Measurements from ENCODE around the gene TELO2. TPM values are rescaled to one million over a fixed set of nuclear protein-coding genes. Genes with fewer than 3 reads are reported as not detected.
"Not testable (repeated sequence)": the region's sequence is repeated elsewhere in the genome, so short reads cannot be mapped to it uniquely, and the experiment has no call there.

TELO2 gene
- total and polyA plus RNA-seq, 2 experiments from 2014 or later, result 51.6 to 58.7 TPM

DNA sequence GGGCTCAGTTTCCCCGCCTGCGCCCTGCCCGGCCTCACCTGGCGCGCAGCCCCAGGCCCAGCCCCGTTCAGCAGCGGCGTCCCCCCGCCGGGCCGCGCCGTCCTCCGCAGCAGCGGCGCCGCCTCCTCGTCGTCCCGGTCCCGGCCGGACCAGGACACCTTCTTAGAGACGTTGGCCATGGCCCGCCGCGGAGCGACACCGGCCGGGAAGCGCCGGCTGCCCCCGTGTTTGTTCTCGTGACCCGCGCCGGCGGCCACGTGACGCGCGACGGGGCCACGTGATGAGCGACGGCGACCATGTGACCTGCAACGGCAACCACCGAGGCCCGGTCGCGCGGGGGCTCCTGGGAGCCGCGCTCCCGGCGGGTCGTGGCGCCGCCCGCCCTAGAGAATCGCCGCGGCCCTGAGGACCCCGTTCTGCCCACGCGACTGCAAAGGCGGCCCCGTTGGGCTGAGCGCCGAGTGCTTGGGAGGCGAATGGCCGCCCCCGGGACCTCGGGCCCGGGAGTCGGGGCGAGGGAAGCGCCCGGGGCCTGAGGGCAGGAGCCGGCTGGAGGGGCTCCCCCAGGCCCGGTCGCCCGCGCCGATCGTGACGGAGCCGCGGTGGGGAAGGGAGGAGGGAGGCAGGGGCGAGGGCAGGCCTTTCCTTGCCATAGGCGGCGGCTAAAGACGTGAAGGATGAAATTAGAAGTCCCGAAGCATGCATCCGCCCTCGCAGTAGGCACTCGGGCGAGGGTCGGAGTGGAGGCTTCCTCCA, 18.2 kb upstream of the TELO2 start, which contains the start of gene CLCN7:
Gene CLCN7, minus strand, starts transcription at position 233 of the 756 bp plus-strand sequence. Its CDS starts 54 bp downstream, at position 179.
- Histone ChIP-seq H3K36me3 (no peaks in the 10 kb centered on the region), H3K9me3 (ENCODE audit: low read depth) (no peaks in the 10 kb centered on the region), H3K27ac (peak within 1 kb of the TSS; percentile 83)

DNA sequence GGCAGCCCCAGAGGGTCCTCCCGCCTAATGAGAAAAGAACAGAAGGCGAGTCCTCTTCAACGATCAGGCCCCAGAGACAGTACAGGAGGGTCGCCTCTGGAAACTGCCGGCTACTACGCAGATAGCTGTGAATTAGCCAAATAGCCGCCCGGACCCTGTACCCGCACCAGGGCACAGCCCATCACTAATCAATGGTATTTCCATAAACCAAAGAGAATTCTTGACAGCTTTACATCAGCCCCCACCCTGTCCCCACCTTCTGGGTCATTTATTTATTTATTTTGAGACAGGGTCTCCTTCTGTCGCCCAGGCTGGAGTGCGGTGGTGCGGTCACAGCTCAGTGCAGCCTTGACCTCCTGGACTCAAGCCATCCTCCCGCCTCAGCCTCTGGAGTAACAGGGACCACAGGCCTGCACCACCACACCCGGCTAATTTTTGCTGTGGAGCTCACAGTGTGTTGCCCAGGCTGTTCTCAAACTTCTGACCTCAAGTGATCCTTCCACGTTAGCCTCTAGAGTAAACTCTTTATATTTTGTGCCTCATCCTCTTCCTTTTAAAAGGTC, 17.5 kb upstream of the TELO2 start:
- DNase-seq (ENCODE audit: low read depth in 1 of 2, low spot score in 1 of 2), result no peak
- Histone ChIP-seq H3K4me3 (peak overlapping the region; percentile 48), H3K36me3 (no peaks in the 10 kb centered on the region), H3K4me1 (ENCODE audit: low read depth) (peaks cover 4% of the 10 kb centered on the region), H3K27me3 (no peaks in the 10 kb centered on the region), H3K9me3 (ENCODE audit: low read depth) (no peaks in the 10 kb centered on the region), H3K27ac (peak overlapping the region; percentile 83)
- TF ChIP-seq, protein P1, sequence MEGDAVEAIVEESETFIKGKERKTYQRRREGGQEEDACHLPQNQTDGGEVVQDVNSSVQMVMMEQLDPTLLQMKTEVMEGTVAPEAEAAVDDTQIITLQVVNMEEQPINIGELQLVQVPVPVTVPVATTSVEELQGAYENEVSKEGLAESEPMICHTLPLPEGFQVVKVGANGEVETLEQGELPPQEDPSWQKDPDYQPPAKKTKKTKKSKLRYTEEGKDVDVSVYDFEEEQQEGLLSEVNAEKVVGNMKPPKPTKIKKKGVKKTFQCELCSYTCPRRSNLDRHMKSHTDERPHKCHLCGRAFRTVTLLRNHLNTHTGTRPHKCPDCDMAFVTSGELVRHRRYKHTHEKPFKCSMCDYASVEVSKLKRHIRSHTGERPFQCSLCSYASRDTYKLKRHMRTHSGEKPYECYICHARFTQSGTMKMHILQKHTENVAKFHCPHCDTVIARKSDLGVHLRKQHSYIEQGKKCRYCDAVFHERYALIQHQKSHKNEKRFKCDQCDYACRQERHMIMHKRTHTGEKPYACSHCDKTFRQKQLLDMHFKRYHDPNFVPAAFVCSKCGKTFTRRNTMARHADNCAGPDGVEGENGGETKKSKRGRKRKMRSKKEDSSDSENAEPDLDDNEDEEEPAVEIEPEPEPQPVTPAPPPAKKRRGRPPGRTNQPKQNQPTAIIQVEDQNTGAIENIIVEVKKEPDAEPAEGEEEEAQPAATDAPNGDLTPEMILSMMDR (IDR thresholded peaks at IDR 0.05; ENCODE audit: low read depth, low read length), result no peak

More for the DNA sequence above, 18.2 kb upstream of the TELO2 start, which contains the start of gene CLCN7:
- Histone ChIP-seq H3K4me3 (peak within 1 kb of the TSS; percentile 48), H3K4me1 (ENCODE audit: low read depth) (peaks cover 4% of the 10 kb centered on the region), H3K27me3 (no peaks in the 10 kb centered on the region)
- DNase-seq (ENCODE audit: low read depth in 1 of 2, low spot score in 1 of 2), result peak; percentile 88 to 91
- TF ChIP-seq, protein P1 (IDR thresholded peaks at IDR 0.05; ENCODE audit: low read depth, low read length), result no peak

DNA sequence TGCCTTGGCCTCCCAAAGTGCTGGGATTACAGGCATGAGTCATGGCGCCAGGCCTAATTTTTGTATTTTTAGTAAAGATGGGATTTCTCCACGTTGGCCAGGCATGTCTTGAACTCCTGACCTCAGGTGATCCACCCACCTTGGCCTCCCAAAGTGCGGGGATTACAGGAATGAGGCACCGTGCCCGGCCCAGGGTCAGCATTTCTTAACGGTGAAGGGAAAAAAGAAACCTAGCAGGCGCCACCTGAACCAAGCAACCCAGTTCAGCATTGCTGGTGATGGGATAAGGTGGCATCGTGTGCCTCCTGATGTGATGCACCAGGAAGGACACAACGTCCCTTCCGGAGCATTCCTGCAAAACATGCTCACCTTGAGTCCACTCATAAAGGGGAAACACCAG, 16.1 kb upstream of the TELO2 start:
- peaks cover 7% of the 10 kb centered on the region for H3K27me3 ChIP-seq
- no peak overlapping the region for H3K4me3 ChIP-seq
- TF ChIP-seq, protein P1 (IDR thresholded peaks at IDR 0.05; ENCODE audit: low read depth, low read length), result no peak
- H3K9me3 ChIP-seq (ENCODE audit: low read depth), result no peaks in the 10 kb centered on the region
- H3K27ac ChIP-seq, result no peak overlapping the region
- peaks cover 4% of the 10 kb centered on the region for H3K4me1 ChIP-seq (ENCODE audit: low read depth)
- DNase-seq (ENCODE audit: low read depth in 1 of 2, low spot score in 1 of 2), result no peak
- no peaks in the 10 kb centered on the region for H3K36me3 ChIP-seq

DNA sequence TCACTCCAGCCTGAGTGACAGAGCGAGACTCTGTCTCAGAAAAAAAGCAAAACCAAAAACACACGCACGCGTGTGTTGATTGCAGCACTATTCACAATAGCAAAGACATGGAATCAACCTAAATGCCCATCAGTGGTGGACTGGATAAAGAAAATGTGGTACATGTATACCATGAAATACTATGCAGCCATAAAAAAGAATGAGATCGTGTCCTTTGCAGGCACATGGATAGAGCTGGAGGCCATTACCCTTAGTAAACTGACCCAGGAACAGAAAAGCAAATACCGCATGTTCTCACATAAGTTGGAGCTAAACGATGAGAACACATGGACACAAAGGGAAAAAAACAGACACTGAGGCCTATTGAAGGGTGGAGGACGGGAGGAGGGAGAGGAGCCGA, 14.2 kb upstream of the TELO2 start:
- H3K27ac ChIP-seq; DNase-seq (ENCODE audit: low read depth in 1 of 2, low spot score in 1 of 2); H3K9me3 ChIP-seq (ENCODE audit: low read depth); H3K4me3 ChIP-seq; H3K36me3 ChIP-seq; H3K4me1 ChIP-seq (ENCODE audit: low read depth): not testable (repeated sequence)
- peaks cover 20% of the 10 kb centered on the region for H3K27me3 ChIP-seq

DNA sequence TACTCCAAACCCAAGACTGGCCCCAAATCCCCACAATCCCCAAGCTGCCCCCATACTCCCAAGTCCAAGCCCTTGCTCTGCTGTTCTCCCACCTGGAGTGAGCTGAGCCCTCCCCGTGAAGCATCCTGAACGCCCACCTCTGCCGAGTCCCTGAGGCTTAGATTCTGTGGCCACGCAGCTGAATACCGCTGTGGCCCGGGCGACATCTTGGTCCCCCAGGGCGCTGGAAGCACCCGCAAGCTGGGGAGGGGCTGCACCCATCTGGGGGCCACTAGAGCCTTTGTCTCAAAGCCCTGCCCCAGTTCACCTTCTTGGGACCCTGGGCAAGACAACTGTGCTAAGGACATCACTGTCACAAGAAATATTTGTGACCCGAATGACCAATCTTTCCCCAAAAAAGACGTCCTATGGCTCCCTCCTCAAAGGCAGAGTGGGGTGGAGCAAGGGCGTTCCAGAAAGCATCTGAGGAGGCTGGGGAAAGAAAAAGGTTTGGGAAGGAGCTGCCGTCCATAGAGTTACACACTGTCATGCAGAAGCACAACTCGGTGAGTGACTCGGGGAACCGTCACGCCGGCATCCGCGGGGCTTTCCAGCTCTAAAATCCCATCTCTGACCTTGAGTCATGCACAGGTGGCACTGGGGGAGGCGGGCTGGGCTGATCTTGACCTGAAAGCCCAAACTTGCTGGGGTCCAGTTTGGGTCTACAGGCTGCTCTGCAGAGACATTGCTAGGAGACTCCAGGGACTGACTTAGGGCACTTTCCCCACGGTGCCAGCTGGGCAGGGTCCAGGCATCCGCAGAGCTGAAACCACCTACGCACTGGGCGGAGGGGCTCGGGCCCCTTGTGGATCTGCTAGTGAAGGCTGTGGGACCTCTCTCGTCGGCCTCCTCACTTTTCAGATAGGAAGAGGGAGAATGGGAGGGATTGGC, 11.0 kb upstream of the TELO2 start:
- H3K36me3 ChIP-seq, result no peaks in the 10 kb centered on the region
- H3K9me3 ChIP-seq (ENCODE audit: low read depth), result no peaks in the 10 kb centered on the region
- no peak overlapping the region for H3K4me3 ChIP-seq
- no peak for DNase-seq (ENCODE audit: low read depth in 1 of 2, low spot score in 1 of 2)
- peaks cover 27% of the 10 kb centered on the region for H3K27me3 ChIP-seq
- no peak overlapping the region for H3K27ac ChIP-seq
- H3K4me1 ChIP-seq (ENCODE audit: low read depth), result no peaks in the 10 kb centered on the region
- TF ChIP-seq, protein P1 (IDR thresholded peaks at IDR 0.05; ENCODE audit: low read depth, low read length), result no peak

Data from cardiac muscle cell (in vitro differentiated cells and primary cell).